ENCODE results near the gene SCN5A.

SCN5A gene

GRCh38 chr3:38555149-38555840, 94.2 kb downstream of the SCN5A start:
- H3K27me3 Mint-ChIP-seq = peaks cover 3% of the 10 kb centered on the region
- no peaks in the 10 kb centered on the region for H3K9me3 Mint-ChIP-seq
- no peaks in the 10 kb centered on the region for H3K4me1 Mint-ChIP-seq (ENCODE audit: low read depth)
- no peaks in the 10 kb centered on the region for H3K36me3 Mint-ChIP-seq (ENCODE audit: low read depth)
- H3K4me3 Mint-ChIP-seq = no peak overlapping the region
- intact Hi-C loops (cut with micrococcal nuclease) = no loop called here
- H3K27ac Mint-ChIP-seq = no peak overlapping the region

- no peak overlapping the region for H3K4me3 Mint-ChIP-seq
- H3K36me3 Mint-ChIP-seq (ENCODE audit: low read depth) = no peaks in the 10 kb centered on the region
- no peaks in the 10 kb centered on the region for H3K9me3 Mint-ChIP-seq
- intact Hi-C loops (cut with micrococcal nuclease) = no loop called here
- no peaks in the 10 kb centered on the region for H3K4me1 Mint-ChIP-seq (ENCODE audit: low read depth)
- peaks cover 3% of the 10 kb centered on the region for H3K27me3 Mint-ChIP-seq
- no peak overlapping the region for H3K27ac Mint-ChIP-seq
These were observed 95.2 kb downstream of the SCN5A start for GRCh38 chr3:38554127-38554827.

GRCh38 chr3:38553071-38553470, 96.4 kb downstream of the SCN5A start:
- Mint-ChIP-seq H3K27me3 (peaks cover 3% of the 10 kb centered on the region), H3K9me3 (no peaks in the 10 kb centered on the region), H3K27ac (no peak overlapping the region), H3K4me1 (ENCODE audit: low read depth) (no peaks in the 10 kb centered on the region), H3K36me3 (ENCODE audit: low read depth) (no peaks in the 10 kb centered on the region), H3K4me3 (no peak overlapping the region)
- intact Hi-C loops (cut with micrococcal nuclease) = no loop called here

- Mint-ChIP-seq H3K4me1 (ENCODE audit: low read depth) (no peaks in the 10 kb centered on the region), H3K4me3 (no peak overlapping the region), H3K27me3 (peaks cover 4% of the 10 kb centered on the region), H3K9me3 (no peaks in the 10 kb centered on the region), H3K36me3 (ENCODE audit: low read depth) (no peaks in the 10 kb centered on the region), H3K27ac (no peak overlapping the region)
- intact Hi-C loops (cut with micrococcal nuclease) = no loop called here
These were observed 97.1 kb downstream of the SCN5A start for GRCh38 chr3:38552364-38552763.

GRCh38 chr3:38551026-38551832, 98.3 kb downstream of the SCN5A start:
- Mint-ChIP-seq H3K4me1 (ENCODE audit: low read depth) (no peaks in the 10 kb centered on the region), H3K27me3 (peaks cover 4% of the 10 kb centered on the region), H3K27ac (no peak overlapping the region), H3K4me3 (no peak overlapping the region), H3K36me3 (ENCODE audit: low read depth) (no peaks in the 10 kb centered on the region), H3K9me3 (no peaks in the 10 kb centered on the region)
- intact Hi-C loops (cut with micrococcal nuclease) = no loop called here

GRCh38 chr3:38549957-38550840, 99.3 kb downstream of the SCN5A start:
- H3K4me3 Mint-ChIP-seq = no peak overlapping the region
- intact Hi-C loops (cut with micrococcal nuclease) = no loop called here
- no peaks in the 10 kb centered on the region for H3K4me1 Mint-ChIP-seq (ENCODE audit: low read depth)
- H3K27ac Mint-ChIP-seq = no peak overlapping the region
- no peaks in the 10 kb centered on the region for H3K9me3 Mint-ChIP-seq
- H3K36me3 Mint-ChIP-seq (ENCODE audit: low read depth) = no peaks in the 10 kb centered on the region
- H3K27me3 Mint-ChIP-seq = peaks cover 4% of the 10 kb centered on the region

- H3K27me3 Mint-ChIP-seq = peaks cover 4% of the 10 kb centered on the region
- intact Hi-C loops (cut with micrococcal nuclease) = no loop called here
- H3K36me3 Mint-ChIP-seq (ENCODE audit: low read depth) = no peaks in the 10 kb centered on the region
These were observed 100.0 kb downstream of the SCN5A start for GRCh38 chr3:38549486-38549885.

GRCh38 chr3:38549082-38549481, 100.4 kb downstream of the SCN5A start:
- Mint-ChIP-seq H3K27me3 (peaks cover 3% of the 10 kb centered on the region), H3K9me3 (no peaks in the 10 kb centered on the region), H3K4me1 (ENCODE audit: low read depth) (no peaks in the 10 kb centered on the region), H3K27ac (no peak overlapping the region), H3K4me3 (no peak overlapping the region), H3K36me3 (ENCODE audit: low read depth) (no peaks in the 10 kb centered on the region)
- intact Hi-C loops (cut with micrococcal nuclease) = no loop called here

More at GRCh38 chr3:38549486-38549885, 100.0 kb downstream of the SCN5A start:
- no peaks in the 10 kb centered on the region for H3K4me1 Mint-ChIP-seq (ENCODE audit: low read depth)
- H3K27ac Mint-ChIP-seq = no peak overlapping the region
- no peak overlapping the region for H3K4me3 Mint-ChIP-seq
- H3K9me3 Mint-ChIP-seq = no peaks in the 10 kb centered on the region

GRCh38 chr3:38548154-38548931, 101.1 kb downstream of the SCN5A start:
- Mint-ChIP-seq H3K4me1 (ENCODE audit: low read depth) (no peaks in the 10 kb centered on the region), H3K27ac (no peak overlapping the region)
- intact Hi-C loops (cut with micrococcal nuclease) = no loop called here

GRCh38 chr3:38545983-38546382, 103.5 kb downstream of the SCN5A start:
- no peaks in the 10 kb centered on the region for H3K9me3 Mint-ChIP-seq
- H3K36me3 Mint-ChIP-seq (ENCODE audit: low read depth) = no peaks in the 10 kb centered on the region
- no peak overlapping the region for H3K4me3 Mint-ChIP-seq
- no peak overlapping the region for H3K27ac Mint-ChIP-seq
- H3K27me3 Mint-ChIP-seq = peaks cover 1% of the 10 kb centered on the region
- intact Hi-C loops (cut with micrococcal nuclease) = no loop called here
- no peaks in the 10 kb centered on the region for H3K4me1 Mint-ChIP-seq (ENCODE audit: low read depth)

More at GRCh38 chr3:38548154-38548931, 101.1 kb downstream of the SCN5A start:
- peaks cover 1% of the 10 kb centered on the region for H3K27me3 Mint-ChIP-seq
- H3K9me3 Mint-ChIP-seq = no peaks in the 10 kb centered on the region
- no peak overlapping the region for H3K4me3 Mint-ChIP-seq
- no peaks in the 10 kb centered on the region for H3K36me3 Mint-ChIP-seq (ENCODE audit: low read depth)

- Mint-ChIP-seq H3K4me1 (ENCODE audit: low read depth) (no peaks in the 10 kb centered on the region), H3K4me3 (no peak overlapping the region), H3K27me3 (peaks cover 1% of the 10 kb centered on the region), H3K27ac (no peak overlapping the region), H3K36me3 (ENCODE audit: low read depth) (no peaks in the 10 kb centered on the region), H3K9me3 (no peaks in the 10 kb centered on the region)
- intact Hi-C loops (cut with micrococcal nuclease) = no loop called here
These were observed 103.9 kb downstream of the SCN5A start for GRCh38 chr3:38545550-38545949.

GRCh38 chr3:38544926-38545325, 104.6 kb downstream of the SCN5A start:
- intact Hi-C loops (cut with micrococcal nuclease) = no loop called here
- H3K27me3 Mint-ChIP-seq = peaks cover 1% of the 10 kb centered on the region
- H3K9me3 Mint-ChIP-seq = no peaks in the 10 kb centered on the region
- no peaks in the 10 kb centered on the region for H3K4me1 Mint-ChIP-seq (ENCODE audit: low read depth)
- no peak overlapping the region for H3K4me3 Mint-ChIP-seq
- no peaks in the 10 kb centered on the region for H3K36me3 Mint-ChIP-seq (ENCODE audit: low read depth)
- no peak overlapping the region for H3K27ac Mint-ChIP-seq

- Mint-ChIP-seq H3K36me3 (ENCODE audit: low read depth) (no peaks in the 10 kb centered on the region), H3K4me1 (ENCODE audit: low read depth) (no peaks in the 10 kb centered on the region), H3K9me3 (no peaks in the 10 kb centered on the region), H3K27ac (no peak overlapping the region), H3K27me3 (peaks cover 1% of the 10 kb centered on the region), H3K4me3 (no peak overlapping the region)
- intact Hi-C loops (cut with micrococcal nuclease) = no loop called here
These were observed 105.9 kb downstream of the SCN5A start for GRCh38 chr3:38543586-38543985.

Data from dendritic cell treated with granulocyte-macrophage colony-stimulating factor and Interleukin-4, amounts not matched to agents 40 ng/mL and 50 ng/mL, for 4 days (primary cell).